DND-41 (cell line): ENCODE measurements around the gene TAS2R38.

Experiments used
- EZH2 ChIP-seq: IDR thresholded peaks from 3 replicates; pipeline ENCODE4 v1.6.1; 2012; ENCODE audit warnings: borderline replicate concordance, low read depth, mild to moderate bottlenecking, moderate library complexity, low read length, inconsistent platforms; ENCODE audit not compliant: severe bottlenecking
- TF ChIP-seq, protein P1 (sequence below): IDR thresholded peaks from 2 replicates; pipeline ENCODE4 v1.5.1; 2012; ENCODE audit warnings: borderline replicate concordance, low read length, moderate library complexity, mild to moderate bottlenecking; ENCODE audit not compliant: poor library complexity, severe bottlenecking; ENCODE audit errors: extremely low read depth

DNA sequence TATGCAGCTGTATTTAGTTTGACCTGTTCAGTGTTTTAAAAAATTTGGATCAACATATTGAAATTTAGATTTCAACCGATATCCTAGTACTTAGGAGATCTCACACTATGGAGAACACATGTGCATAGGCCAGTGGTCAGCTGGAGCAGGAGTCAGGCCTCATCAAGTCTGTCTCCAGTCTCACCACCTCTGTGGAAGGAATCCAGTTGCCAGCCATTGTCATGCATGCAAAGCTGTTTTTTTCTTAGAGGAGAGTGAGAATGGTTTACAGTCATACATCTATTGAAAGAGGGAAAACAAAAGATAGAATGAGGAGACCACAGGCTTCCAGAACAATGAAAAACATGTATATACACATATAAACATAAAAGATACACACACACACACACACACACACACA lies 19.2 kb downstream of the TAS2R38 start:
- TF ChIP-seq, protein P1, sequence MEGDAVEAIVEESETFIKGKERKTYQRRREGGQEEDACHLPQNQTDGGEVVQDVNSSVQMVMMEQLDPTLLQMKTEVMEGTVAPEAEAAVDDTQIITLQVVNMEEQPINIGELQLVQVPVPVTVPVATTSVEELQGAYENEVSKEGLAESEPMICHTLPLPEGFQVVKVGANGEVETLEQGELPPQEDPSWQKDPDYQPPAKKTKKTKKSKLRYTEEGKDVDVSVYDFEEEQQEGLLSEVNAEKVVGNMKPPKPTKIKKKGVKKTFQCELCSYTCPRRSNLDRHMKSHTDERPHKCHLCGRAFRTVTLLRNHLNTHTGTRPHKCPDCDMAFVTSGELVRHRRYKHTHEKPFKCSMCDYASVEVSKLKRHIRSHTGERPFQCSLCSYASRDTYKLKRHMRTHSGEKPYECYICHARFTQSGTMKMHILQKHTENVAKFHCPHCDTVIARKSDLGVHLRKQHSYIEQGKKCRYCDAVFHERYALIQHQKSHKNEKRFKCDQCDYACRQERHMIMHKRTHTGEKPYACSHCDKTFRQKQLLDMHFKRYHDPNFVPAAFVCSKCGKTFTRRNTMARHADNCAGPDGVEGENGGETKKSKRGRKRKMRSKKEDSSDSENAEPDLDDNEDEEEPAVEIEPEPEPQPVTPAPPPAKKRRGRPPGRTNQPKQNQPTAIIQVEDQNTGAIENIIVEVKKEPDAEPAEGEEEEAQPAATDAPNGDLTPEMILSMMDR, result no peak
- no peak for TF ChIP-seq EZH2
